Naive thymus-derived CD4-positive, alpha-beta T cell (primary cell): ENCODE data around the gene ZC3H10. TPM values are rescaled to one million over a fixed set of nuclear protein-coding genes. Genes with fewer than 3 reads are reported as not detected.

ENCODE experiments used
- ATAC-seq: fragments of 150-1000 bp; cut with Tn5 transposase; 2 replicates; pipeline ENCODE4 v1.10.0; 2021; ENCODE audit warnings: mild to moderate bottlenecking, moderate library complexity
- CTCF ChIA-PET: fragments of 350-600 bp; sonication (Branson Sonifier 250); formaldehyde crosslinking; loops from one replicate; lab custom pipeline; 2021; ENCODE audit warnings: antibody characterized with exemption; lab: Charles Lee
- POLR2A ChIA-PET: fragments of 350-600 bp; sonication (Branson Sonifier 250); formaldehyde crosslinking; loops from one replicate; lab custom pipeline; 2021; ENCODE audit warnings: antibody characterized with exemption, inconsistent platforms; lab: Charles Lee
- DNase-seq, 9 donors: peaks; one replicate each; pipeline versions ENCODE4 v3.0.0 to v3.0.0-alpha.2; 2020 to 2022; ENCODE audit warnings: mixed read lengths in 1 of 9
- H3K27ac ChIP-seq: one replicate; pipeline ENCODE4 v1.7.0; 2013; ENCODE audit warnings: mild to moderate bottlenecking, low read depth, low read length, moderate library complexity
- H3K27me3 ChIP-seq, 2 donors: one replicate each; pipeline ENCODE4 v1.7.0; 2013; ENCODE audit warnings: low read length in 2 of 2, mild to moderate bottlenecking in 2 of 2, moderate library complexity in 2 of 2; ENCODE audit not compliant: control insufficient read depth in 2 of 2, insufficient read depth in 2 of 2
- H3K36me3 ChIP-seq, 3 experiments: 1 replicate in 2 of 3; 2 replicates in 1 of 3; pipeline ENCODE4 v1.7.0; 2013; ENCODE audit warnings: low read length in 3 of 3, mild to moderate bottlenecking in 3 of 3, moderate library complexity in 1 of 3; ENCODE audit not compliant: insufficient read depth in 3 of 3, control insufficient read depth in 2 of 3
- H3K4me1 ChIP-seq, 2 donors: one replicate each; pipeline ENCODE4 v1.7.0; 2013; ENCODE audit warnings: low read length in 2 of 2, mild to moderate bottlenecking in 2 of 2, moderate library complexity in 1 of 2; ENCODE audit not compliant: control insufficient read depth in 2 of 2, insufficient read depth in 2 of 2
- H3K4me3 ChIP-seq: 2 replicates; pipeline ENCODE4 v1.7.0; 2013; ENCODE audit warnings: mild to moderate bottlenecking, low read length
- H3K9me3 ChIP-seq, 3 experiments: 1 replicate in 2 of 3; 2 replicates in 1 of 3; pipeline ENCODE4 v1.7.0; 2013; ENCODE audit warnings: low read length in 3 of 3; ENCODE audit not compliant: control insufficient read depth in 2 of 3
- H3K27ac Mint-ChIP-seq, 9 donors: one replicate each; pipeline ENCODE4 v1.8.0; 2020 to 2022; ENCODE audit warnings: mixed read lengths in 9 of 9, mild to moderate bottlenecking in 8 of 9, moderate library complexity in 5 of 9, inconsistent platforms in 2 of 9
- H3K27me3 Mint-ChIP-seq, 5 donors: one replicate each; pipeline ENCODE4 v1.8.0; 2021 to 2022; ENCODE audit warnings: mixed read lengths in 5 of 5, mild to moderate bottlenecking in 1 of 5
- H3K36me3 Mint-ChIP-seq, 5 donors: one replicate each; pipeline ENCODE4 v1.8.0; 2020 to 2022; ENCODE audit warnings: mixed read lengths in 5 of 5, mild to moderate bottlenecking in 3 of 5, inconsistent platforms in 1 of 5
- H3K4me1 Mint-ChIP-seq, 7 donors: one replicate each; pipeline ENCODE4 v1.8.0; 2020 to 2022; ENCODE audit warnings: mixed read lengths in 7 of 7, mild to moderate bottlenecking in 3 of 7, inconsistent platforms in 1 of 7
- H3K4me3 Mint-ChIP-seq, 10 donors: one replicate each; pipeline ENCODE4 v1.8.0; 2020 to 2022; ENCODE audit warnings: mild to moderate bottlenecking in 10 of 10, mixed read lengths in 10 of 10, moderate library complexity in 6 of 10, inconsistent platforms in 2 of 10
- H3K9me3 Mint-ChIP-seq, 11 donors: one replicate each; pipeline ENCODE4 v1.8.0; 2020 to 2022; ENCODE audit warnings: mixed read lengths in 11 of 11, mild to moderate bottlenecking in 4 of 11, inconsistent platforms in 1 of 11, moderate library complexity in 1 of 11
- intact Hi-C, 2 donors: fragments of 100-400 bp; cut with micrococcal nuclease; formaldehyde crosslinking; loops; one replicate each; pipeline ENCODE4 v1.15.1; 2023
- polyA plus RNA-seq, 2 donors: library from polyadenylated mRNA; unstranded; fragments of 300-500 nt; fragmentation: Illumina TruSeq; gene quantifications; one replicate each; pipeline ENCODE4 v1.2.3, GENCODE V29; 2021
- total RNA-seq, 6 experiments: library from RNA in 5 of 6; stranded (reverse) in 5 of 6; gene quantifications; 1 replicate in 5 of 6; 2 replicates in 1 of 6; pipeline ENCODE4 v1.2.3 and lab custom pipeline; 2021 to 2026

The ZC3H10 gene
- total and polyA plus RNA-seq, 7 experiments from 2014 or later = 2.4 to 16.3 (median 8.5) TPM

DNA sequence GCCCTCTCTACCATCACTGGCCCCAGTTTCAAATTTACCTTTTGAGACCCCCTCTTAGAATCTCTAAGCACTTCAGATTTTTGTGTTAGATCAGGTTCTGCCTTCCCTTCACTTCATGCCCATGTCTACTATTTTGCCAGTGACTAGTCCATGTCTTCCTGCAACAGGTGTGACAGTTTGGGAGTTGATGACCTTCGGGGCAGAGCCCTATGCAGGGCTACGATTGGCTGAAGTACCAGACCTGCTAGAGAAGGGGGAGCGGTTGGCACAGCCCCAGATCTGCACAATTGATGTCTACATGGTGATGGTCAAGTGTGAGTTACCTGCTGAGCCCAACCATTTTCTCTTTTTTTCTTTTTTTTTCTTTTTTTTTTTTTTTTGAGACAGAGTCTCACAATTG, 19.5 kb upstream of the ZC3H10 start:
- Mint-ChIP-seq H3K4me1 (peaks cover 20 to 41% (median 38%) of the 10 kb centered on the region in 7 donors), H3K9me3 (peaks cover 0 to 2% (median 0%) of the 10 kb centered on the region in 11 donors), H3K4me3 (no peak overlapping the region), H3K27me3 (peaks cover 0 to 35% (median 0%) of the 10 kb centered on the region in 5 donors), H3K36me3 (peaks cover 0 to 4% (median 0%) of the 10 kb centered on the region in 5 donors), H3K27ac (peak overlapping the region in 1 of 9 donors; percentile 16)
- ChIA-PET CTCF (interaction anchor here (0.6 to 1.0 kb wide), 5 partner anchors 9 to 1485 kb away, joined by 3 to 7 read pairs (median 4); no protein-coding TSS in a partner anchor), POLR2A (no interaction called here)
- Histone ChIP-seq H3K4me1 (peaks cover 21 to 23% of the 10 kb centered on the region in 2 donors), H3K27ac (no peak overlapping the region), H3K9me3 (no peaks in the 10 kb centered on the region), H3K27me3 (no peaks in the 10 kb centered on the region), H3K36me3 (no peaks in the 10 kb centered on the region), H3K4me3 (no peak overlapping the region)
- ATAC-seq = no peak
- intact Hi-C loops = no loop called here
- DNase-seq = no peak

DNA sequence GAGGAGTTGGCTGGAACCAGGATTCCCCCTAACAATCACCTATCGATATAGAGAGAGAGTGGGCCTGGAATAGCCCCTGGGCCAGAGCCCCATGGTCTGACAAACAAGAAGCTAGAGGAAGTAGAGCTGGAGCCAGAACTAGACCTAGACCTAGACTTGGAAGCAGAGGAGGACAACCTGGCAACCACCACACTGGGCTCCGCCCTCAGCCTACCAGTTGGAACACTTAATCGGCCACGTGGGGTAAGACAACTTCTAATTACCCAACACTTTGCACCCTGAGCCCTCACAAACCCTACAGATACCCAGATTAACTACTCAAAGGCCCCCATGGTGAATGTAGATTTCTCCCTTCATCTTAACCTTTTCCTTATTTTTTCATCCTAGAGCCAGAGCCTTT, 18.3 kb upstream of the ZC3H10 start:
- Mint-ChIP-seq H3K36me3 (peaks cover 0 to 7% (median 0%) of the 10 kb centered on the region in 5 donors), H3K4me1 (peaks cover 20 to 46% (median 44%) of the 10 kb centered on the region in 7 donors), H3K4me3 (peak overlapping the region in 4 of 10 donors; percentile 9 to 56 (median 20)), H3K27me3 (peaks cover 0 to 26% (median 0%) of the 10 kb centered on the region in 5 donors), H3K27ac (peak overlapping the region in 8 of 9 donors; percentile 33 to 92 (median 84)), H3K9me3 (peaks cover 0 to 2% (median 0%) of the 10 kb centered on the region in 11 donors)
- no peak overlapping the region for H3K4me3 ChIP-seq
- H3K27me3 ChIP-seq = no peaks in the 10 kb centered on the region
- POLR2A ChIA-PET = interaction anchor here (6.4 kb wide), 1 partner anchor 18 kb away, joined by 85 read pairs; the partner anchor contains the start of gene ERBB3
- CTCF ChIA-PET = no interaction called here
- peaks cover 21 to 25% of the 10 kb centered on the region in 2 donors for H3K4me1 ChIP-seq
- ATAC-seq (no peak), DNase-seq (no peak)
- no peaks in the 10 kb centered on the region for H3K9me3 ChIP-seq
- no peak overlapping the region for H3K27ac ChIP-seq
- H3K36me3 ChIP-seq = no peaks in the 10 kb centered on the region
- intact Hi-C loops = loop anchor here (5.0 kb wide), 2 partner anchors 102 to 1333 kb away; partner anchors contain the start of genes INHBC (in 1 of the 2), R3HDM2 (in 1 of the 2) and SUOX (in 1 of the 2)

DNA sequence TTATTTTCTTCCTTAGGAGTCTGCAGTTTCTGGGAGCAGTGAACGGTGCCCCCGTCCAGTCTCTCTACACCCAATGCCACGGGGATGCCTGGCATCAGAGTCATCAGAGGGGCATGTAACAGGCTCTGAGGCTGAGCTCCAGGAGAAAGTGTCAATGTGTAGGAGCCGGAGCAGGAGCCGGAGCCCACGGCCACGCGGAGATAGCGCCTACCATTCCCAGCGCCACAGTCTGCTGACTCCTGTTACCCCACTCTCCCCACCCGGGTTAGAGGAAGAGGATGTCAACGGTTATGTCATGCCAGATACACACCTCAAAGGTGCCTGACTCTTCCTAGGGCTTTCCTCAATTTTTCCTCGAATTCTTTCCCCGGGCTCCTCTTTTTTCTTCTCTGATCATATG, 17.0 kb upstream of the ZC3H10 start:
- POLR2A ChIA-PET = interaction anchor here (0.5 to 9.3 kb wide), 4 partner anchors 17 to 523 kb away, joined by 3 to 230 read pairs (median 45); partner anchors contain the start of genes ERBB3, RPL41 and ZC3H10
- Histone ChIP-seq H3K9me3 (no peaks in the 10 kb centered on the region), H3K4me3 (no peak overlapping the region), H3K27ac (peak overlapping the region; percentile 82), H3K4me1 (peaks cover 30 to 34% of the 10 kb centered on the region in 2 donors), H3K27me3 (no peaks in the 10 kb centered on the region), H3K36me3 (no peaks in the 10 kb centered on the region)
- Mint-ChIP-seq H3K4me1 (peaks cover 27 to 57% (median 54%) of the 10 kb centered on the region in 7 donors), H3K27me3 (peaks cover 0 to 17% (median 0%) of the 10 kb centered on the region in 5 donors), H3K27ac (peak overlapping the region in 8 of 9 donors; percentile 92 to 99 (median 98)), H3K9me3 (peaks cover 0 to 2% (median 0%) of the 10 kb centered on the region in 11 donors), H3K4me3 (peak overlapping the region in 3 of 10 donors; percentile 10 to 55 (median 26)), H3K36me3 (peaks cover 0 to 14% (median 0%) of the 10 kb centered on the region in 5 donors)
- CTCF ChIA-PET = interaction anchor here (1.3 kb wide), 1 partner anchor 56 kb away, joined by 3 read pairs; no protein-coding TSS in a partner anchor
- no peak for ATAC-seq
- no peak for DNase-seq
- intact Hi-C loops = loop anchor here (5.0 kb wide), 2 partner anchors 104 to 1331 kb away; partner anchors contain the start of genes INHBC (in 1 of the 2), R3HDM2 (in 1 of the 2) and SUOX (in 1 of the 2)

DNA sequence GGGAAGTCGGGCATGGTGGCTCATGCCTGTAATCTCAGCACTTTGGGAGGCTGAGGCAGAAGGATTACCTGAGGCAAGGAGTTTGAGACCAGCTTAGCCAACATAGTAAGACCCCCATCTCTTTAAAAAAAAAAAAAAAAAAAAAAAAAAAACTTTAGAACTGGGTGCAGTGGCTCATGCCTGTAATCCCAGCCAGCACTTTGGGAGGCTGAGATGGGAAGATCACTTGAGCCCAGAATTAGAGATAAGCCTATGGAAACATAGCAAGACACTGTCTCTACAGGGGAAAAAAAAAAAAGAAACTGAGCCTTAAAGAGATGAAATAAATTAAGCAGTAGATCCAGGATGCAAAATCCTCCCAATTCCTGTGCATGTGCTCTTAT, 15.4 kb upstream of the ZC3H10 start:
- H3K4me1 ChIP-seq = peaks cover 36 to 37% of the 10 kb centered on the region in 2 donors
- no peaks in the 10 kb centered on the region for H3K9me3 ChIP-seq
- intact Hi-C loops = loop anchor here (2.0 to 5.0 kb wide), 3 partner anchors 105 to 1330 kb away; partner anchors contain the start of genes CDK2 (in 1 of the 2), INHBC (in 1 of the 2), PMEL (in 1 of the 2) and R3HDM2 (in 1 of the 2)
- H3K27ac ChIP-seq = peak overlapping the region; percentile 82
- peaks cover 7 to 11% (median 7%) of the 10 kb centered on the region in 3 experiments for H3K36me3 ChIP-seq
- no peaks in the 10 kb centered on the region for H3K9me3 Mint-ChIP-seq
- H3K4me1 Mint-ChIP-seq = peaks cover 31 to 69% (median 58%) of the 10 kb centered on the region in 7 donors
- H3K27ac Mint-ChIP-seq = peak overlapping the region; percentile 92 to 99 (median 98)
- H3K36me3 Mint-ChIP-seq = peaks cover 0 to 22% (median 5%) of the 10 kb centered on the region in 5 donors
- CTCF ChIA-PET = interaction anchor here (0.6 to 4.4 kb wide), 4 partner anchors 15 to 364 kb away, joined by 4 to 44 read pairs (median 8); partner anchors contain the start of genes RPL41 and ZC3H10
- H3K27me3 Mint-ChIP-seq = peaks cover 0 to 6% (median 0%) of the 10 kb centered on the region in 5 donors
- peak overlapping the region; percentile 87 for H3K4me3 ChIP-seq
- no peak for DNase-seq
- H3K4me3 Mint-ChIP-seq = peak overlapping the region; percentile 91 to 100 (median 98)
- no peaks in the 10 kb centered on the region for H3K27me3 ChIP-seq
- POLR2A ChIA-PET = interaction anchor here (0.6 to 9.3 kb wide), 19 partner anchors 10 to 387 kb away, joined by 3 to 230 read pairs (median 8); partner anchors contain the start of genes BLOC1S1, ERBB3, ESYT1 and ORMDL2
- ATAC-seq = no peak

DNA sequence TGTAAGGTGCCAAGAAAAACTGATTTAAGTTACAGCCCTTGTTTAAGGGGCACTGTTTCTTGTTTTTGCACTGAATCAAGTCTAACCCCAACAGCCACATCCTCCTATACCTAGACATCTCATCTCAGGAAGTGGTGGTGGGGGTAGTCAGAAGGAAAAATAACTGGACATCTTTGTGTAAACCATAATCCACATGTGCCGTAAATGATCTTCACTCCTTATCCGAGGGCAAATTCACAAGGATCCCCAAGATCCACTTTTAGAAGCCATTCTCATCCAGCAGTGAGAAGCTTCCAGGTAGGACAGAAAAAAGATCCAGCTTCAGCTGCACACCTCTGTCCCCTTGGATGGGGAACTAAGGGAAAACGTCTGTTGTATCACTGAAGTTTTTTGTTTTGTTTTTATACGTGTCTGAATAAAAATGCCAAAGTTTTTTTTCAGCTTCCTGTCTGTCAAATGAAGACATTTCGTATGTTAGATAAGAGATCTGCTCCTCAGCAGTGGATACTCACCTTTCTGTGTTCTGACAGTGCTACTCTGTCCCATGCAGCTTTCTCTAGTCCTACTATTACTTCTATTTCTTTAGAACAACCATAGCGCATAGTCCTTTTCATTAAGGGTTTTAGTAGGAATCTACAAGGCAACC, 14.9 kb upstream of the ZC3H10 start:
- peak overlapping the region; percentile 82 for H3K27ac ChIP-seq
- H3K27me3 ChIP-seq = no peaks in the 10 kb centered on the region
- ATAC-seq = no peak
- peaks cover 31 to 69% (median 59%) of the 10 kb centered on the region in 7 donors for H3K4me1 Mint-ChIP-seq
- peaks cover 36 to 37% of the 10 kb centered on the region in 2 donors for H3K4me1 ChIP-seq
- H3K27ac Mint-ChIP-seq = peak overlapping the region; percentile 92 to 99 (median 98)
- H3K27me3 Mint-ChIP-seq = peaks cover 0 to 4% (median 0%) of the 10 kb centered on the region in 5 donors
- H3K9me3 Mint-ChIP-seq = no peaks in the 10 kb centered on the region
- peak overlapping the region; percentile 91 to 100 (median 98) for H3K4me3 Mint-ChIP-seq
- peaks cover 0 to 24% (median 7%) of the 10 kb centered on the region in 5 donors for H3K36me3 Mint-ChIP-seq
- CTCF ChIA-PET = interaction anchor here (0.7 to 4.4 kb wide), 6 partner anchors 14 to 365 kb away, joined by 4 to 44 read pairs (median 5); partner anchors contain the start of genes RPL41 and ZC3H10
- peak in 7 of 9 donors; percentile 41 to 67 (median 61) for DNase-seq
- POLR2A ChIA-PET = interaction anchor here (0.7 to 9.3 kb wide), 24 partner anchors 10 to 387 kb away, joined by 3 to 230 read pairs (median 7); partner anchors contain the start of genes BLOC1S1, ERBB3, ESYT1 and ORMDL2
- peak overlapping the region; percentile 87 for H3K4me3 ChIP-seq
- H3K9me3 ChIP-seq = no peaks in the 10 kb centered on the region
- intact Hi-C loops = loop anchor here (2.0 to 5.0 kb wide), 3 partner anchors 106 to 1329 kb away; partner anchors contain the start of genes CDK2 (in 1 of the 2), INHBC (in 1 of the 2), PMEL (in 1 of the 2) and R3HDM2 (in 1 of the 2)
- H3K36me3 ChIP-seq = peaks cover 8 to 16% (median 9%) of the 10 kb centered on the region in 3 experiments
